T-helper 2 cell (primary cell): ENCODE data around the gene RUBCN.
"Not testable (repeated sequence)": the region's sequence is repeated elsewhere in the genome, so short reads cannot be mapped to it uniquely, and the experiment has no call there.

ENCODE experiments used
- DNase-seq, 5 experiments: peaks; one replicate each; pipeline versions ENCODE4 v3.0.0 to v3.0.0-alpha.2; 2012 to 2022

RUBCN gene

DNA sequence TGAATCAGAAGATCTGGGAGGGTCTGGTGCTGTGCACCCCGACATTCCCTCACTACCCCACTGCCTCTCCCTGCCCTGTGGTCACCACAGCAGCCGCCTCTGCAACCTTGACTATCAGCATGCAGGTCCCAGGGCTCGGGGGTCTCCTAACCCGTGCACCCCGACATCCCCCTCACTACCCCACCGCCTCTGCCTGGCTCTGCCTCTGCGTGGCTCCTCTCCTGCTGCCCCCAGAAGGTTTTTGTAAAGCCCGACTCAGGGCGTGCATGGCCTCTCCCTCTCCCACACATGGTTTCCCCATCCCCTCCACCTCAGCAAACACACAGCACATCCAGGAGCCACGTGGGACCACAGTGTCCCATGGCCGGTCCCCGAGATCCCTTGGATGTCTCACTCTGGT is 79.7 kb downstream of the RUBCN start:
- not testable (repeated sequence) for DNase-seq

DNA sequence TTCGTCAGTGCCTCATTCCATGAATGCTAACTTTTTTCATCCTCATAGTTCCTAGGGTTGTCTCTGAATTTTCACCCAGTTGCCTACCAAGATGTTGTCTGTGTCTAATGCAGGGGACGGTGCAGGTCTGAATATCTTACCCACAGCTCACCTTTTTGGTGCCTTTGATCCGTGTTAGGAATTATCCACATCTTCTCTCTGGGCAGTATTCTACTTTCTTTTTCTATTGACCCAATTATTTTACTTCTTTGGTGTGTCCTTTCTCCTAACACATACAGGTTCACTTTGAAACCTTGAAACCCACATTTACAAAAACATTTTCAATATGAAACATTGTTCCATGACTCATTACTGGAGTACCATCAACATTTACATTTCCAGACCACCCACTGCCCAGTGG is 80.6 kb downstream of the RUBCN start:
- DNase-seq = peak in 1 of 5 experiments; percentile 58

DNA sequence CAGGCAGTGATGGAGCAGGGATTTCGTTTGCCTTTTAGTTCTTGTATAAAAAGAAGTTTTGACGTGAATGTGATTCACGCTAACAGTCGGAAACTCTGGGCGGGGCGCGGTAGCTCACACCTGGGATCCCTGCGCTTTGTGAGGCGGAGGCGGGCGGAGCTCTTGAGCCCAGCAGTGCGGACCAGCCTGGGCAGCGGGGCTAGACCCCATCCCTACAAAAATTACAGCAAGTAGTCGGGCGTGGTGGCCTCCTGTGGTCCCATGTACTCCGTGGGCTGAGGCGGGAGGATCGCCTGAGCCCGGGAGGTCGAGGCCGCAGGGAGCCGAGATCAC is 81.7 kb downstream of the RUBCN start:
- not testable (repeated sequence) for DNase-seq

DNA sequence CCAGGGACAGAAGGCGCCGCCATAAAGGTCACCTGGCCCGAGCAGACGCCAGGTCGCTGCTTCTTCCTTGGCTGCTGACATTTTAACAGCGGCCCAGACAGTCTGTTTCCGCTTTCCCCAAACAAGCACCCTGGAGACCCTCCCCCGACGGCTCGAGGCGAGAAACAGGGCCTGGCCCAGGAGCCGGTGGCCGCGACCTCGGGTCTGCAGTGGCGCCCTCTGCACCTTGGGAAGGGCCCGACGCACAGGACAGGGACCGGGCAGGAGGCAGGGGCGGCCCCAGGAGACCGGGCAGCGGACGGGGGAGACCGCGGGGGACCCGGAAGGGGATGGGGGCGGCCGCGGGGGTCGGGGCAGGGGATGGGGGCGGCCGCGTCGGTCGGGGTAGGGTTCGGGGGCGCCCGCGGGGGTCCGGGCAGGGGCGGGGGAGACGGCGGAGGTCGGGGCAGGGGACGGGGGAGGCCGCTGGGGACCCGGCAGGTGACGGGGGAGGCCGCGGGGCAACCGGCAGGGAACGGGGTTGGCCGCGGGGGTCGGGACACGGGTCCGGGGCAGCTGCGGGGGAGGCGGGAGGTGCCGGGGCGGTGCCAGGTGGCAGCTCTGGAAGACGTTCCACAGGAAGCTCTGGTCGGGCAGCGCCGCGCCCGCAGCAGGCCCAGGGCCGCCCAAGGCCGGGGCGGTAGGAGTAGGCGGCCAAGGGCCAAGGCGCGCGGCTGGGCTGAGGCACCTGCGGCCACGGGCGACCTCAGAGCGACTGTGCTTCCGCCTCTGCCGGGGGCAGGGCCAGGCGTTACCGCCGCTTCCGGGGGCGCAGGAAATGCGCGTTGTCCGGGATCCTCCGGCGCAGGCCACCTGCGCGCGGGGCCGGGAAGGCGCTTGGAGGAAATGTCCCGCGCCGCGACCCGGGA is 82.4 kb downstream of the RUBCN start:
- peak in 3 of 5 experiments; percentile 23 to 50 (median 24) for DNase-seq

DNA sequence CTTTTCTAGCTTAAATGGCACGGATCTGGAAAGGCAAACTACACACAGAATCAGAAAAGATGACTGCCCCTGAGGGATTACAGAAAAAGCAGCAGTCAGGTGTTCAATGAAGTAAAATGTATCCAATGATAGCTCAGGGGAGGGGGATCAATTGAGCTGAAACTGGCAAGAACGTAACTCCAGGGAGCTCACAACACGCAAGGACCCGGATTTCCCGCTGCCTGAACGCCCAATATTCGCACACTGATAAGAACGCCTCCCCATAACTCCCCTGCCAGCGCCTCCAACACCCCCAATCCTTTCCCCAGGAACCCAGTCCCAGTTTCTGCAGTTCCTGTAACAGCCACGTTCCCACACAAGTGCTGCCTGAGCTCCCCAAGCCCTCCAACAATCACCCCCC is 83.8 kb downstream of the RUBCN start:
- not testable (repeated sequence) for DNase-seq

DNA sequence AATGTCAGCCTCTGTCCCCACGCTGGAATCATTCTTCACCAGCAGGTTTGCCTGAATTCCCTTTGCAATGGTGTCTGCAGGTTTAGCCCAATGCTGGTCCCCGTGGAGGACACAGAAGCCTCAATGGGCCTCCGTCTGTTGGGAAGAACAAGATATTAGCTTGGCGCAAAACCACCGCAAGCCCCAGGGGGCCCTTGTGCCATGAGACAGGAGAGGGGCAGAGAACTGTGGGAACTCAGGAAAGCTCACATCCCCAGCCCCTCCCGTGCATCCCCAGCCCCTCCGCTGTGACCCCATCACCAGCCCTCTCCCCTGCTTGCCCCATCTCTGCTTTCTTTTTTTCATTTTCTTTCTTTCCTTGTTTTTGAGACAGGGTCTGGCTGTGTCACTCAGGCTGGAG is 89.1 kb downstream of the RUBCN start:
- DNase-seq = not testable (repeated sequence)

DNA sequence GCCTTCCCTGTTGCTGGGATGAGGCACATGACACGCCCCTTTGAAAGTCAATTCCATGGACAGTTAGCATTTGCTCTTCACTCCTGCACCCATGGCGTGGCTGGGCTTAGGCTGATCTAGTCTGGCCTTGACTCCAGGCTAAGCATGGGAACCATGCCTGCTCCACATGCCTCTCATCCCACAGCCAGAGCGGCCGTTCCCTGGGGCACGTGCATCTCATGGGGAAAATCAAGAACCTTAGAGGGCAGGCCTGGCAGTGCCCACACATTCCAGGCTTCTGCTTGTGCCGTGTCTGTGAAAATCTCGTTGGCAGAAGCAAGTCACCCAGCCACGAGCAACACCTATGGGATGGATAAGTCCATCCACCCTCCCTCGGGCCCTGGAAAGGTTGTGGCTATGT is 89.5 kb downstream of the RUBCN start:
- DNase-seq = not testable (repeated sequence)

DNA sequence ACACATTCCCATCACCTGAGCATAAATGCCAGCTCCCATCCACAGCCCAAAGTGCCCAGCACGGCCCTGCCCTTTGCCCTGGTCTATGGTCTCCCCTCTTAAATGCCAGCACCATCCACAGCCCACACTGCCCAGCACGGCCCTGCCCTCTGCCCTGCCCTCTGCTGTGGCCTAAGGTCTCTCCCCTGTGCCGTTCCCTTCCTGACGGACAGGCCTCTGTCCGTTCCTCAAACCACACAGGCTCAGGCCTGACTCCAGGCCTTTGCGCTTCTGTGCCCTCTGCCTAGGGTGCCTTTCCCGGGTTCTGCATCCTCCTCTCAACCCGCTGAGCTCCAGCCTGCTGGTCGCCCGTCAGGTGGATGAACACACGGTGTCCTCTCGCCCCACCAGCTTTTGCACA is 90.4 kb downstream of the RUBCN start:
- DNase-seq = not testable (repeated sequence)

DNA sequence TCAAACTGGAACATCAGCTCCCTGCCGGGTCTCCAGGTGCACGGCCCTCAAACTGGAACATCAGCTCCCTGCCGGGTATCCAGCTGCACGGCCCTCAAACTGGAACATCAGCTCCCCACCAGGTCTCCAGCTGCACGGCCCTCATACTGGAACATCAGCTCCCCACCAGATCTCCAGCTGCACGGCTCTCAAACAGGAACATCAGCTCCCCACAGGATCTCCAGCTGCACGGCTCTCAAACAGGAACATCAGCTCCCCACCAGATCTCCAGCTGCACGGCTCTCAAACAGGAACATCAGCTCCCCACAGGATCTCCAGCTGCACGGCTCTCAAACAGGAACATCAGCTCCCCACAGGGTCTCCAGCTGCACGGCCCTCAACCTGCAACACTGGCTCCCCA is 99.1 kb downstream of the RUBCN start:
- DNase-seq = not testable (repeated sequence)

DNA sequence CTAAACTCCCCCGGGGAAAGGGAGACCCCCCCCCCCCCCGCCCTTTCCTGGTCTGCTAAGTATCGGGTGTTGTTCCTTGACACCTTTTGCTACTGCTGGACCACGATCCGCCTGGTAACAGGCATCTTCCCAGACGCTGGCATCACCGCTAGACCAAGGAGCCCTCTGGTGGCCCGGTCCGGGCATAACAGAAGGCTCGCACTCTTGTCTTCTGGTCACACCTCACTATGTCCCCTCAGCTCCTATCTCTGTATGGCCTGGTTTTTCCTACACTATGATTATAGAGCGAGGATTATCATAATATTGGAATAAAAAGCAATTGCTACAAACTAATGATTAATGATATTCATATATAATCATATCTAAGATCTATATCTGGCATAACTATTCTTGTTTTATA is 104.7 kb downstream of the RUBCN start:
- DNase-seq = not testable (repeated sequence)

DNA sequence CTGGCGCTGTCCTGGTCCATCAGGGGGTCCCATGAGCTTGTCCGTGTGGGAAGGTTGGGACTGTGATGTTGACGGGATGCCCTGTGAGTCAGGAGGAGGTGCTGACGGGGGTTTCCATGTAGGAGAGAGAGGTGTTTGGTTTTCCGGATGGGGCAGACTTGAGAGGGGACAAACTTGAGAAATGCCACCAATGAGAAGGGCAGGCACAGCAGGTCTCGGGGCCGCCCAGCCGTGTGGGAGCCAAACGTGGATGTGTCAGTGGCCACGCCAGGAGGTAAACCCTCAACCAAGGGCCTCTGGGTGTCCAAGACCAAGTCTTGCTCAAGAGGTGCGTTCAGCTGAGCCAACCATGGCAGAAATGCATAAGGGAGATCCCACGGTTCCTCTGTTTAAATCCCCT is 105.9 kb downstream of the RUBCN start:
- not testable (repeated sequence) for DNase-seq

DNA sequence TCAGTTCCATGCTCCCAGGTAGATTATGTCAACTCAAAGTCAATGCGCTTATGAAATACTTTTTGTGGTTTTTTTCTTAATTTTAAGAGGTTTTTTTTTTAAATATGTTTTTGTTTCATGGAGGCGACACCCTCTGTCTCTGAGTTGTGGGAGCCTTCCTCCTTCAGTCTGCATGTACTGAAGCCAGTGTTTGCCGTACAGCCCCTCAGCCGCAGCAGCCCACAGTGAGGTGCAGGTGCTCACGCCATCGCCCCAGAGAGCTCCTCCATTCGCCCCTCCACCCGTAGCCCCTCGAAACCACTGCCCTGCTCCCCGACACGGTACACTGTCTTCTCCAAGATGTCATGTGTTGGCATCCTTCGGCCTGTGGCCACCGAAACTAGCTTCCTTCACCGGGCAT is 107.4 kb downstream of the RUBCN start:
- not testable (repeated sequence) for DNase-seq

DNA sequence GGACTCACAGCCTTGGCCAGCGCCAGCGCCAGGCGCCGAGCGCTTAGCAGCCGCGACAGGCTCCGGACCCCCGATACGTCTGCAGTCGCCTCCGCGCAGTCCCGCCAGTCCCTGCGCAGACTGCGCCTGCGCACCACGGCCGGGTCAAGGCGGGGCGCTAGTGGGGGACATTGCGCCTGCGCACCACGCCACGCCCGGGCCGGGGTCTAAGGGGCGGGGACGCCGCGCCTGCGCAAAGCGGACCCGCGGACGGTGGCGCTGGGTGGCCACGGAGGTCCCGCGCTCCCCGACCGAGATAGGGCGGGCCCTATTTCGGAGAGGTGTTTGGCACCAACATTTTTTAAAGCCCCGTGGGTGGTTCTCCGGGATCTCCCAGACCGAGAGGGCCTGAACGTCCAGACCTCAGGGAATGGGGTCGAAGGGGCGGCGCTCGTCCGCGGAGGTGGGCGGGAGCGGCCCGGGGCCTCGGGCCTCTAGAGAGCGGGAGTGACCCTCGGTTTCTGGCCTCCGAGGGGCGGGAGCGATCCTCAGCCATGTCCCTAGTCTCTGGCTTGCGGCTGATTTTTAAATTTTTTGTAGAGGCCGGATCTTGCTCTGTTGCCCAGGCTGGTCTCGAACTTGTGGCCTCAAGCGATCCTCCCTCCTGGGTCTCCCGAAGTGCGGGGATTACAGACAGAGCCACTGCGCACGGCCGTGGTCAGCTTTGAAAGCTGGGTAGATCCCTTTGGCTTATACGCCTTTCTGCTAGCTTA is 108.8 kb downstream of the RUBCN start:
- peak; percentile 78 to 89 (median 85) for DNase-seq

DNA sequence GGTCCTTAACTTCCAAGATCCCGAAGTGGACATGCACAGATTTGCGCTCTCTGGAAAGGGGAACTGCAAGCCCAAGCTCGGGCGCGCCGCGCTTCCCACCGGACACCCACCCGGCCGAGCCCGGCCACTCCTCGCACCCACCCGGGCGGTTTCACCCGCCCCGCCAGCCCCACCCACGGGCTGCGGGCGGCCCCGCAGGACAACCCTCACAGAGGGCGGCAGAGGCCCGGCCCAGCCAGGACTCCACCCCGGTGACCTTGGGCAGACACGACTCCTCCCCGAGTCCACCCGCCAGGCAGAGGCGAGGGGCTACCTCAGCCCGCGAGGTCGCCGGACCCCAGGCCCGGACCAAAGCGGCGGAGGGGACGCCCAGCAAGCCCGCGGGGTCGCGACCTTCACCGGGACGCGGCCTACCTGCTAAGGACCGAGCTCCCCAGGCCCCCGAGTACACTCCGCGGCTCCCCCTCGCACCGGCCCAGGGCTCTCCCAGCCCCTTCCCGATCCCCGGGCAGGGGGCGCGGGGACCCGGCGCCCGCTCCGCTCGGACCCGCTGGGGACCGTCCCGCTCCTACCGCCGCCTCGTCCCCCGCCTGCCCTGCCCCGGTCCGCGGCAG is 109.4 kb downstream of the RUBCN start:
- DNase-seq = not testable (repeated sequence)

DNA sequence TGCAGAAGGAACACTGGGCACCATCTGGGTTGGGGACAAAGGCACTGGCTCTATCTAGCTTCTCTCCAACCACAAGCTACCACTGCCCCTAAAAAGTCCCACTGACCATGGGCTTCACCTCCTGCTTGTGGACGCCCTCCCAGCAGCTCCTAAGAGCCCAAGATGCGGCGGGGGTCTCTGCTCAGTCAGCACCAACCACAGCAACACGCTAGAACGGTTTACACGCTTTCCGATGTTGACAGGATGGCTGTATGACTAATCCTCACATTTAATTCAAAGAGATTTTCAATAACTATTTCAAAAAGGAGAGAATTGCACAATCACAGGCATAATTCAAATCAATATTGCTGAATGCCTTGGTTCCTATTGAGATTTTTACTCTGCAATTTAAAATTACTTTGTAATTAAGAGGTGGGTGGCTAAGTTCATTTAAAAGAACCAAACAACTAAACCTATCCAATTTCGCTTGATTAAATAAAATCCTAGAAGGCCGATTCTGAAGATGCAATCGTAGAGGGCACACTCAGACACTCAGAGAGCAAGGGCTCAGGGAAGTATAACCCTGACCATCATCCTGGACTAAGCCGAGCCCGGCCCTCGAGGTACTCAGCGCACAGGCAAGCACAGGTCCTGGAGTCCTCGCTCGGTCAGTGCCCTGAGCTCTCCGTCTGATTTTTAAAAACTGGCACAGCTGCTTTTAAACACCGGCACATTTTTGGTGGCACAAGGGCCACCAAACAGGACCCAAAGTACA is 110.1 kb downstream of the RUBCN start:
- not testable (repeated sequence) for DNase-seq

DNA sequence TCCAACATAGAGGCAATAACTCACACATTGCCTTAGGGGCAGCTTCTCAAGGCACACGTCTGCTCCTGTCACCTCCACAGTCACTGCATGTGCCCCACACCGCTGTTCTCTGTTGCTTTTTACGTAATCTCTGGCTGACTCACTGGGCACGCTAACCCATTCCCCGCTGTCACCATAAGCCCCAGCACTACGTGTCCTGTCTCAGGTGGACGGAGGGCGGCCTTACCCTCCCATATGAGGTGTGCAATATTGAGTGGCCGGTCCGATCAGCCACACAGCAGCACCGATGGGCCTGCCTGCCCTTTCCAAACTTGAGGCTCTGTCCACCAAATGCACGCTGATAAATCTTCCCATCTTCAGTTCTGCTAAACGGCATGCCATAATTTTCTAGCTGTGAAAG is 115.2 kb downstream of the RUBCN start:
- not testable (repeated sequence) for DNase-seq
